Spleen (tissue), 11 donors: ENCODE measurements around the gene ATP6V1C2. TPM values are rescaled to one million over a fixed set of nuclear protein-coding genes. Genes with fewer than 3 reads are reported as not detected.

Experiments used
- DNase-seq: peaks from one replicate; pipeline ENCODE4 v3.0.0-alpha.2; 2020
- H3K27ac ChIP-seq, 8 donors: fragments of 200-600 bp; sonication (generic) in 7 of 8; 1 replicate in 4 of 8; 2 replicates in 4 of 8; pipeline versions ENCODE4 v1.5.0 to v1.8.0; 2016 to 2021; ENCODE audit warnings: inconsistent platforms in 4 of 8, mild to moderate bottlenecking in 4 of 8, moderate library complexity in 1 of 8
- H3K27me3 ChIP-seq, 7 donors: fragments of 200-600 bp; sonication (generic) in 6 of 7; replicated peaks in 1 of 7; 1 replicate in 4 of 7; 2 replicates in 3 of 7; pipeline versions ENCODE4 v1.5.0 to v1.8.0; 2016 to 2021; ENCODE audit warnings: inconsistent platforms in 3 of 7, mild to moderate bottlenecking in 1 of 7
- H3K36me3 ChIP-seq, 6 donors: fragments of 200-600 bp; sonication (generic) in 5 of 6; 1 replicate in 4 of 6; 2 replicates in 2 of 6; pipeline versions ENCODE4 v1.5.0 to v1.8.0; 2016 to 2021; ENCODE audit warnings: inconsistent platforms in 2 of 6
- H3K4me1 ChIP-seq, 6 donors: fragments of 200-600 bp; sonication (generic) in 5 of 6; 1 replicate in 3 of 6; 2 replicates in 3 of 6; pipeline versions ENCODE4 v1.5.0 to v1.8.0; 2016 to 2021; ENCODE audit warnings: inconsistent platforms in 3 of 6
- H3K4me3 ChIP-seq, 8 donors: fragments of 200-600 bp; sonication (generic) in 7 of 8; 1 replicate in 4 of 8; 2 replicates in 4 of 8; pipeline versions ENCODE4 v1.5.0 to v1.8.0; 2016 to 2021; ENCODE audit warnings: inconsistent platforms in 4 of 8, mild to moderate bottlenecking in 4 of 8, moderate library complexity in 2 of 8
- H3K9me3 ChIP-seq, 8 donors: fragments of 200-600 bp; sonication (generic) in 7 of 8; 1 replicate in 4 of 8; 2 replicates in 4 of 8; pipeline versions ENCODE4 v1.5.0 to v1.8.0; 2016 to 2021; ENCODE audit warnings: inconsistent platforms in 4 of 8
- CTCF ChIP-seq, 11 experiments: fragments of 200-600 bp in 7 of 11; fragments of 450-650 bp in 4 of 11; sonication (generic) in 4 of 11; IDR thresholded peaks in 8 of 11; conservative IDR thresholded peaks in 3 of 11; 1 replicate in 7 of 11; 2 replicates in 4 of 11; pipeline versions ENCODE4 v1.4.0 to v1.8.0; 2016 to 2021; ENCODE audit warnings: antibody characterized with exemption in 11 of 11, inconsistent platforms in 4 of 11, mild to moderate bottlenecking in 1 of 11
- POLR2A ChIP-seq, 3 donors: fragments of 450-650 bp; IDR thresholded peaks; one replicate each; pipeline ENCODE4 v1.5.1; 2017; ENCODE audit warnings: antibody characterized with exemption in 3 of 3, mild to moderate bottlenecking in 1 of 3
- POLR2AphosphoS5 ChIP-seq, 3 donors: sonication (generic); formaldehyde crosslinking; IDR thresholded peaks; one replicate each; pipeline ENCODE4 v1.5.1; 2017; ENCODE audit warnings: antibody characterized with exemption in 3 of 3
- WGBS, 5 donors: extraction: QIAGEN DNeasy Blood & Tissue Kit in 3 of 5; methylation state at CpG; one replicate each; pipeline versions ENCODE4 v1.1.5 to v1.1.7; 2013 to 2018; 5-methylcytosine and 5-hydroxymethylcytosine counted together
- intact Hi-C: fragments of 100-400 bp; cut with DNase I; formaldehyde crosslinking; loops from one replicate; pipeline ENCODE4 v1.15.0; 2023; ENCODE audit warnings: low total_unique reads
- polyA plus RNA-seq, 3 donors: library from polyadenylated mRNA; stranded (reverse); fragments of 200-250 nt; gene quantifications; one replicate each; pipeline ENCODE4 v1.2.1, GENCODE V29; 2013
- total RNA-seq, 7 donors: library from RNA; depleted of rRNA in 3 of 7; stranded (reverse); fragments of >200 nt in 3 of 7; fragmentation: NEBNext Ultra II Directional in 4 of 7; extraction: Animal tissue kit (Norgen Biotek cat#: 25700) in 4 of 7; gene quantifications; one replicate each; pipeline versions ENCODE4 v1.1.0 to v1.2.1, GENCODE V29; 2016 to 2021
- donor health status: healthy with polysubstance abuse.
- donor health status: DM: no; HTN: no; CAD: no; lungs with moderate emphysema.
- donor health status: DM: no; HTN: no; CAD: no.
- donor health status: Bipolar disorder and iron deficiency.
- donor health status: healthy.
- donor health status: DM: no; HTN: no; CAD: no.
- donor health status: DM: yes; HTN: yes; CAD: no.

ATP6V1C2 gene
- total and polyA plus RNA-seq, 10 donors = 0.23 to 9.2 (median 0.54) TPM; not detected in 3

GRCh38 chr2:10753156-10753555 is 31.7 kb downstream of the ATP6V1C2 start:
- TF ChIP-seq POLR2AphosphoS5 (IDR thresholded peaks at IDR 0.05) (no peak), POLR2A (IDR thresholded peaks at IDR 0.05) (no peak), CTCF (IDR thresholded peaks at IDR 0.05 in 8 of 11, conservative IDR thresholded peaks at IDR 0.05 in 3 of 11) (no peak)
- Histone ChIP-seq H3K4me1 (no peaks in the 10 kb centered on the region), H3K27ac (peak overlapping the region in 1 of 8 donors; percentile 68), H3K27me3 (no peaks in the 10 kb centered on the region), H3K9me3 (no peaks in the 10 kb centered on the region), H3K36me3 (no peaks in the 10 kb centered on the region), H3K4me3 (no peak overlapping the region)
- intact Hi-C loops = no loop called here
- DNase-seq = no peak
- WGBS, 5 donors = 75 to 90% (median 82%) methylated on average over 7 of the region's 7 CpGs

- TF ChIP-seq POLR2A (IDR thresholded peaks at IDR 0.05) = no peak
- no peak for TF ChIP-seq POLR2AphosphoS5 (IDR thresholded peaks at IDR 0.05)
- no peak for TF ChIP-seq CTCF (IDR thresholded peaks at IDR 0.05 in 8 of 11, conservative IDR thresholded peaks at IDR 0.05 in 3 of 11)
- Histone ChIP-seq H3K27me3 (no peaks in the 10 kb centered on the region), H3K27ac (no peak overlapping the region), H3K4me1 (no peaks in the 10 kb centered on the region), H3K9me3 (no peaks in the 10 kb centered on the region), H3K36me3 (no peaks in the 10 kb centered on the region), H3K4me3 (no peak overlapping the region)
- DNase-seq = peak; percentile 41
- intact Hi-C loops = no loop called here
- WGBS, 5 donors = 86 to 92% (median 88%) methylated on average over 8 of the region's 8 CpGs
Measured at GRCh38 chr2:10753876-10754275, 32.4 kb downstream of the ATP6V1C2 start.

GRCh38 chr2:10755621-10756020 is 34.2 kb downstream of the ATP6V1C2 start:
- H3K27me3 ChIP-seq = no peaks in the 10 kb centered on the region
- no peak overlapping the region for H3K4me3 ChIP-seq
- no peak for TF ChIP-seq POLR2AphosphoS5 (IDR thresholded peaks at IDR 0.05)
- TF ChIP-seq CTCF (IDR thresholded peaks at IDR 0.05 in 8 of 11, conservative IDR thresholded peaks at IDR 0.05 in 3 of 11) = no peak
- TF ChIP-seq POLR2A (IDR thresholded peaks at IDR 0.05) = no peak
- H3K9me3 ChIP-seq = no peaks in the 10 kb centered on the region
- no peaks in the 10 kb centered on the region for H3K36me3 ChIP-seq
- intact Hi-C loops = no loop called here
- WGBS, 5 donors = 76 to 86% (median 77%) methylated on average over 7 of the region's 7 CpGs
- DNase-seq = peak; percentile 47
- no peak overlapping the region for H3K27ac ChIP-seq
- no peaks in the 10 kb centered on the region for H3K4me1 ChIP-seq

GRCh38 chr2:10757814-10758286 is 36.4 kb downstream of the ATP6V1C2 start:
- no peak for TF ChIP-seq CTCF (IDR thresholded peaks at IDR 0.05 in 8 of 11, conservative IDR thresholded peaks at IDR 0.05 in 3 of 11)
- no peak for TF ChIP-seq POLR2AphosphoS5 (IDR thresholded peaks at IDR 0.05)
- no peak for TF ChIP-seq POLR2A (IDR thresholded peaks at IDR 0.05)
- intact Hi-C loops = no loop called here
- 85 to 90% (median 86%) methylated on average over 6 of the region's 6 CpGs for WGBS, 5 donors
- no peak overlapping the region for H3K27ac ChIP-seq
- H3K4me1 ChIP-seq = no peaks in the 10 kb centered on the region
- peak; percentile 23 for DNase-seq
- no peaks in the 10 kb centered on the region for H3K36me3 ChIP-seq
- H3K27me3 ChIP-seq = no peaks in the 10 kb centered on the region
- H3K4me3 ChIP-seq = no peak overlapping the region
- no peaks in the 10 kb centered on the region for H3K9me3 ChIP-seq
